ENCODE data around the gene SCLT1.
A peak's percentile ranks its signal among the peaks of the same experiment; 100 is the strongest.
"Not testable (repeated sequence)": the region's sequence is repeated elsewhere in the genome, so short reads cannot be mapped to it uniquely, and the experiment has no call there.

The SCLT1 gene

GRCh38 chr4:129093191-129093920 is at the start of gene SCLT1:
Gene SCLT1, minus strand, starts transcription at chr4:129093539. Its CDS starts 436 bp downstream, at chr4:129093103.
- DNase-seq: peak; percentile 97

DNA sequence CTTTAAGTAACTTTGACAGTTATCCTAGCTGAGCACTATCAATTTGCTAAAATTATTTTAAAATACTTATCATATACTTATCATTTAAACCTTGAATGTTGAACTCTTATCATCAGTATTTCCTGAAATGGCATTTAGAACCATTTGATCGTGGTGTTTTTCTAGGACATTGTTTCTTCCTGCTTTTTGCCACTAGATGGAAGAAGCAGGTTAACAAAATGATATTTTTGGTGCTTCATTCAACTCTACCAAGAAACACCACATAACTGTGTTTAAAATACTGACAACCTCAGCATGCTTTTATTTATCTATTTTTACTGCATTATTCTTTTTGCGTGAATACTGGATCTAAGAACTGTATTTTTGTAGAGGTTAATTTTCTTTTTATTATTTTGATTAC is 47.2 kb upstream of the SCLT1 start:
- DNase-seq: no peak

GRCh38 chr4:129138810-129139496 is 45.6 kb upstream of the SCLT1 start:
- DNase-seq: no peak

- DNase-seq: no peak
Observed at GRCh38 chr4:129136433-129136832, 43.1 kb upstream of the SCLT1 start.

DNA sequence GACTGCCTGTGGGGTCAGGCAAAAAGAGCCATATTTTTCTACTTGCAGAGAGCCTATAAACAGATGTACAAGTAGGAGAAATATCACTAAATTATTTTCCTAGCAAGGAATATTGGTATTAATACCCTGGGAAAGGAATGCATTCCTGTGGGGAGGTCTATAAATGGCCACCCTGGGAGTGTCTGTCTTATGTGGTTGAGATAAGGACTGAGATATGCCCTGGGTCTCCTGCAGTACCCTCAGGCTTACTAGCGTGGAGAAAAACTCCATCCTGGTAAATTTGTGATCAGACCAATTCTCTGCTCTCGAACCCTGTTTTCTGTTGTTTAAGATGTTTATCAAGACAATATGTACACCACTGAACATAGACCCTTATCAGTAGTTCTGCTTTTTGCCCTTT is 38.0 kb upstream of the SCLT1 start:
- no peak for DNase-seq

DNA sequence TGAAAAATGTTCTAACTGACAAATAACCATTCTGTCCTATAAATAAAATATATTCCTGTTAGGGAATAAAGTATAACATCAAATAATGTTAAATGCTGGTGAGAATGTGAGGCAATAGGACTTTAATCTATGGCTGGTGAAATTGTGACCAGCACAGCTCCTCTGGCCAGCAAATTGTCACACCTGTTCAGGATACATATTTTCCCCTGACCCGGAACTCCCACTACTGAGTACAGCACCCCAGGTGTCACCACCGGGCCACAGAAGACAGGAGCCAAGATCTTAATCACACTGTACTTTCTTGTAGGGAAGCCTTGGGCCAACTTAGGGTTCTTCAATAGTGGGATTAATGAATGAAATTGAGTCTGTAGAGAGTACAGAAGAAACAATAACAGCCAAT is 35.8 kb upstream of the SCLT1 start:
- no peak for DNase-seq

GRCh38 chr4:129126614-129127013 is 33.3 kb upstream of the SCLT1 start:
- not testable (repeated sequence) for DNase-seq

GRCh38 chr4:129117705-129118104 is 24.4 kb upstream of the SCLT1 start:
- DNase-seq: no peak

- DNase-seq: no peak
Observed at GRCh38 chr4:129113919-129114318, 20.6 kb upstream of the SCLT1 start.

DNA sequence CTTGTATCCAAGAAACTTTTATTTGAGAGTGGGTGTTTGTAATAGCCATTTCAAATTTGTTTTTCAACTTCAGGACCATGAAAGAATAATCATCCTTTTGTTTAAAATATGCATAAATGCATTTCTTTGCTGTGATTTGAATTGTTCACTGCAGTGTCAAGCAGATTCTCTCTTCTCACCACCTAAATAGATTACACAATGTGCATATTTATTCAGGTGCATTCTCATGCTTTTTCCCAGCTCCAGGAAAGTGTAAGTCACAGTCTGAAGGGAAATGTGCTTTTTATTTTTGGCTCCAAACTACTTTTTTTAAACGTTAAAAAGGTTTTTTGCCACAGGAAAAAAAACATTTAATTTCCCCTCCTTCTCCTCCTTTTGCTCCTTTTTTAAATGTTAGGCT is 20.1 kb upstream of the SCLT1 start:
- no peak for DNase-seq

GRCh38 chr4:129111919-129112318 is 18.6 kb upstream of the SCLT1 start:
- DNase-seq: no peak

- no peak for DNase-seq
Observed at GRCh38 chr4:129110931-129111330, 17.6 kb upstream of the SCLT1 start.

- no peak for DNase-seq
Observed at GRCh38 chr4:129109965-129110824, 16.9 kb upstream of the SCLT1 start.

GRCh38 chr4:129098531-129099001 is 5.2 kb upstream of the SCLT1 start:
- no peak for DNase-seq

DNA sequence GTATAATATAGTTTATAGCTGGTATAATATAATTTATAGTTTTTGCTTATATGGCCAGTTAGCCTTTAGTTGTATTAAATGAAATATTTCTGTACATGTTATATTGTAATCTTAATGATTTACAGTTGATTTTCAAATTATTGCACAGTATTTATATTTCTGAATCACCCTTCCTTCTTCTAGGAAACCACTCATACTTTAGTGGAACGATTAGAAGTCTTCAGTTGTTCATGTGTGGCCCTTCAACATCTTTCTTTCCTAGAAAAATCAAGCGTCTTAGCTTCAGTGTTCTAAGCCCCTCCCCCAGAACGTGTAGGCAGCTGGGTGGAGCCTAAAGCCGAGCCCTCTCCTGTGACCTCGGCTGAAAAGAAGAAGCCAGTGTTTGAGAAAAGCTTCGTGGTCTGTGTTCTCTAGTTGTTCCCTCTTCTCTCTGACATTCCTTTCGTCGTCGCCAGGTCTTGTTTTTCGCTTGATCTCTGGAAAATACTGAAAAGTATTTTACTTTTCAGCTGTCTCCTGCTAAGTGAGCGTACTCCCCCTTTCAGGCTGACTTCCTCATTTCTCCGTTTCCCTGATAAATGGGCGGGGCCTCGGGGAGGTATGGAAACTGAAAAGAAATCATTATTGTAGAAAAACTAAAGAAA is 2.6 kb upstream of the SCLT1 start, which contains the start of gene C4orf33:
Gene C4orf33 (plus strand): TSS at position 342 of the 644 bp plus-strand sequence. CDS start 6,459 bp downstream, outside the sequence.
- DNase-seq: peak; percentile 70

- no peak for DNase-seq
Observed at GRCh38 chr4:129094347-129094746, 1.0 kb upstream of the SCLT1 start.

DNA sequence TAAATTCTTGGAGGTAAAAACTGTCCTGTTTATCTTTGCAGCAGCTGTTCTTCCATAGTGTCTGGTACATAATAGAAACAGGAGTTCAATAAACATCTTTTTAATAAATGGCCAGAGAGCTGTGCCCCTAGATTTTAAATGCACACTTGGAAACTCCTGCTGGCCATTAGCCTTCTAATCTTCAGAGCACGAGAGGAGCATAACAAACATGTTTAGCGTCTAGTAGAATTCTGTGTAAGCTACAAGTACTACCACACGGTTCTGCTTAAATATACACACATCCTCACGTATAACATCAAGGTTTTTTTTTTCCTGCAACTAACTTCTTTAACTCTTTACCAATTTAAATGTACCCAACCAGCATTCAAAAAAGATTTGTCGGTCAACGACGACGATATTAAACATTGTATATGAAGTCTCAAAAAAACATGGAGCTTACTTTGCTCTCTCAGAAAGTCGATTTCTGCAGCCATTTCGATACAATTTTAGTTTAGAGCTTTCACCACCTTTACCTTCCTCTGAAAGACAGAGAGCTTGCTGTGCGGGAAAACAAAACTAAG is 628 bp downstream of the SCLT1 start:
- no peak for DNase-seq

- no peak for DNase-seq
Observed at GRCh38 chr4:129087516-129087915, 5.8 kb downstream of the SCLT1 start.

- no peak for DNase-seq
Observed at GRCh38 chr4:129085472-129085871, 7.9 kb downstream of the SCLT1 start.

- DNase-seq: no peak
Observed at GRCh38 chr4:129082302-129082701, 11.0 kb downstream of the SCLT1 start.

- DNase-seq: no peak
Observed at GRCh38 chr4:129080129-129080528, 13.2 kb downstream of the SCLT1 start.

DNA sequence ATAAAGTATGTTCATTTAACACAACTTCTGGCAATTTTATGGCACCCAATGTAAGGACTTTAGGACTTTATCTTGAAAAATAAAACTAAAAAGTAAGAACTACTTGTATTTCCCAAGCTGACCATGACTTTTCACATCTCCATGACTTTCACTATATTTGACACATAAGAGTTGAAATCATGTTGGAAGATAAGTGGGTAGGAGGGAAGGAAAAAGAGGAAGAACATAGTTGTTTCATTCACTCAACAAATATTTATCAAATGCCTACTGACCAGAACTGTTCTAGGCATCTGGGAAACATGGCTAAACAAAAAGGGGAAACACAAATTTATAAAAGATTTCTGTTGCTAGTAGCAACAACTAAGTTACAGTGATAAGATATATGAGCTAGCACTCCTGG is 16.0 kb downstream of the SCLT1 start:
- DNase-seq: no peak

Measured in activated CD8-positive, alpha-beta memory T cell treated with anti-CD3 and anti-CD28 coated beads, Interleukin-2, amount 50 U/mL, for 48 hours (primary cell).